ENCODE measurements around the gene GALNT18.

The GALNT18 gene

DNA sequence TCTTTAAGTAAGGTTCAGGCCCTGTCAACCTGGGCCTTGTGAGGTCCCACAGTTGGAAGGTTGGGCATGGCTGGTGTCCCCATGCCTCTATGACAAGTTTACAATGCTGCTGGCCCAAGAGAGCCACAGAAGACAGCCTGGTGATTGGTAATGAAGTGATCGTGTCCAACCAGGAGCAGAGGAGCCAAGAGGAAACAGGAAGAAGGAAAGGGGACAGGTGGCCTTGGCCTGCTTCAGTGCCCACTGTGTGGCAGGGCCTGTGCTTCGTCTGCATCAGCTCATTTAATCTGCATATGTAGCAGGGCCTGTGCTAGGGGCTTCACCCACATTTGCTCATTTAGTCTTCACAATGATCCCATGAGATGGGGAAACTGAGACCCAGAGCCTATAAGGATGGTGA lies 226.7 kb downstream of the GALNT18 start:
- ChIA-PET POLR2A (no interaction called here), CTCF (no interaction called here)
- Histone ChIP-seq H3K36me3 (ENCODE audit: control insufficient read depth in 2 of 2, insufficient read depth in 1 of 2, low read length in 2 of 2) (no peaks in the 10 kb centered on the region), H3K27ac (ENCODE audit: extremely low read depth, low read depth, low read length) (no peak overlapping the region), H3K4me1 (ENCODE audit: control insufficient read depth, insufficient read depth, low read length) (no peaks in the 10 kb centered on the region), H3K9me3 (ENCODE audit: control insufficient read depth, insufficient read depth, low read depth, low read length) (no peaks in the 10 kb centered on the region), H3K4me3 (ENCODE audit: low read depth, low read length) (no peak overlapping the region)
- no peak for TF ChIP-seq ZNF785 (tag by site-specific recombination; IDR thresholded peaks at IDR 0.05)
- TF ChIP-seq GLIS1 (tag by site-specific recombination; IDR thresholded peaks at IDR 0.05): no peak
- TF ChIP-seq KLF1 (tag by site-specific recombination; IDR thresholded peaks at IDR 0.05): no peak
- TF ChIP-seq, protein P1, sequence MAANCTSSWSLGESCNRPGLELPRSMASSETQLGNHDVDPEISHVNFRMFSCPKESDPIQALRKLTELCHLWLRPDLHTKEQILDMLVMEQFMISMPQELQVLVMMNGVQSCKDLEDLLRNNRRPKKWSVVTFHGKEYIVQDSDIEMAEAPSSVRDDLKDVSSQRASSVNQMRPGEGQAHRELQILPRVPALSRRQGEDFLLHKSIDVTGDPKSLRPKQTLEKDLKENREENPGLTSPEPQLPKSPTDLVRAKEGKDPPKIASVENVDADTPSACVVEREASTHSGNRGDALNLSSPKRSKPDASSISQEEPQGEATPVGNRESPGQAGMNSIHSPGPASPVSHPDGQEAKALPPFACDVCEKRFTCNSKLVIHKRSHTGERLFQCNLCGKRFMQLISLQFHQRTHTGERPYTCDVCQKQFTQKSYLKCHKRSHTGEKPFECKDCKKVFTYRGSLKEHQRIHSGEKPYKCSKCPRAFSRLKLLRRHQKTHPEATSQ (tag by site-specific recombination; IDR thresholded peaks at IDR 0.05): no peak
- TF ChIP-seq ZNF677 (tag by site-specific recombination; IDR thresholded peaks at IDR 0.05): no peak
- no peak for TF ChIP-seq ZNF596 (tag by site-specific recombination; IDR thresholded peaks at IDR 0.05)
- TF ChIP-seq, protein P2, sequence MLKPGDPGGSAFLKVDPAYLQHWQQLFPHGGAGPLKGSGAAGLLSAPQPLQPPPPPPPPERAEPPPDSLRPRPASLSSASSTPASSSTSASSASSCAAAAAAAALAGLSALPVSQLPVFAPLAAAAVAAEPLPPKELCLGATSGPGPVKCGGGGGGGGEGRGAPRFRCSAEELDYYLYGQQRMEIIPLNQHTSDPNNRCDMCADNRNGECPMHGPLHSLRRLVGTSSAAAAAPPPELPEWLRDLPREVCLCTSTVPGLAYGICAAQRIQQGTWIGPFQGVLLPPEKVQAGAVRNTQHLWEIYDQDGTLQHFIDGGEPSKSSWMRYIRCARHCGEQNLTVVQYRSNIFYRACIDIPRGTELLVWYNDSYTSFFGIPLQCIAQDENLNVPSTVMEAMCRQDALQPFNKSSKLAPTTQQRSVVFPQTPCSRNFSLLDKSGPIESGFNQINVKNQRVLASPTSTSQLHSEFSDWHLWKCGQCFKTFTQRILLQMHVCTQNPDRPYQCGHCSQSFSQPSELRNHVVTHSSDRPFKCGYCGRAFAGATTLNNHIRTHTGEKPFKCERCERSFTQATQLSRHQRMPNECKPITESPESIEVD (tag by site-specific recombination; IDR thresholded peaks at IDR 0.05): no peak
- no peak for TF ChIP-seq ZIC2 (tag by site-specific recombination; IDR thresholded peaks at IDR 0.05)
- TF ChIP-seq YY1 (tag by site-specific recombination; IDR thresholded peaks at IDR 0.05): no peak
- no peak for TF ChIP-seq ZNF664 (tag by site-specific recombination; IDR thresholded peaks at IDR 0.05)
- TF ChIP-seq ZNF354C (tag by site-specific recombination; IDR thresholded peaks at IDR 0.05; ENCODE audit: borderline replicate concordance, low read depth): no peak
- no peak for TF ChIP-seq ZNF610 (tag by site-specific recombination; IDR thresholded peaks at IDR 0.05; ENCODE audit: borderline replicate concordance)
- no peak for TF ChIP-seq ZNF658 (tag by site-specific recombination; IDR thresholded peaks at IDR 0.05)
- no peak for TF ChIP-seq ZNF548 (tag by site-specific recombination; IDR thresholded peaks at IDR 0.05)
- TF ChIP-seq ZBTB1 (tag by site-specific recombination; IDR thresholded peaks at IDR 0.05): no peak
- TF ChIP-seq, protein P3, sequence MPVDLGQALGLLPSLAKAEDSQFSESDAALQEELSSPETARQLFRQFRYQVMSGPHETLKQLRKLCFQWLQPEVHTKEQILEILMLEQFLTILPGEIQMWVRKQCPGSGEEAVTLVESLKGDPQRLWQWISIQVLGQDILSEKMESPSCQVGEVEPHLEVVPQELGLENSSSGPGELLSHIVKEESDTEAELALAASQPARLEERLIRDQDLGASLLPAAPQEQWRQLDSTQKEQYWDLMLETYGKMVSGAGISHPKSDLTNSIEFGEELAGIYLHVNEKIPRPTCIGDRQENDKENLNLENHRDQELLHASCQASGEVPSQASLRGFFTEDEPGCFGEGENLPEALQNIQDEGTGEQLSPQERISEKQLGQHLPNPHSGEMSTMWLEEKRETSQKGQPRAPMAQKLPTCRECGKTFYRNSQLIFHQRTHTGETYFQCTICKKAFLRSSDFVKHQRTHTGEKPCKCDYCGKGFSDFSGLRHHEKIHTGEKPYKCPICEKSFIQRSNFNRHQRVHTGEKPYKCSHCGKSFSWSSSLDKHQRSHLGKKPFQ (tag by site-specific recombination; IDR thresholded peaks at IDR 0.05): no peak

DNA sequence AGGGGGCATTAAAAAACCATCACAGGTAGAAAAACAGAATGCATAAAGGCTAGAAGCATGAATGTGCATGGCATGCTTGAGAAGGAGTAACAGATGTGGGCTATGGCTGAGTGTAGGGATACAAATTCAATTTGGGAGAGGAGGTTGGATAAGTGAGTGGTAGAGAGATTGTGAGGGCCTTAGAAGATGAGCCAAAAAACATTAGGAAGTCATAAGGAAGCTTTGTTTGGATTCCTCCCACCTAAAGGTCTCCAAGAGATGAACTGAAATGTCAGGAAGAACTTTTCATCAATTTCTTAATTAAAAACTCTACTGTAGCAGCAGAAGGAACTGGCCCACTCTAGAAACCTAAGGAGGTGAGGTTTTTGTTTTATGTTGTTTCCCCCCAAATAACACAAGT lies 227.6 kb downstream of the GALNT18 start:
- H3K9me3 ChIP-seq (ENCODE audit: control insufficient read depth, insufficient read depth, low read depth, low read length): no peaks in the 10 kb centered on the region
- H3K4me3 ChIP-seq (ENCODE audit: low read depth, low read length): no peak overlapping the region
- H3K27ac ChIP-seq (ENCODE audit: extremely low read depth, low read depth, low read length): no peak overlapping the region
- no peaks in the 10 kb centered on the region for H3K4me1 ChIP-seq (ENCODE audit: control insufficient read depth, insufficient read depth, low read length)
- CTCF ChIA-PET: no interaction called here
- POLR2A ChIA-PET: no interaction called here
- no peaks in the 10 kb centered on the region for H3K36me3 ChIP-seq (ENCODE audit: control insufficient read depth in 2 of 2, insufficient read depth in 1 of 2, low read length in 2 of 2)
- TF ChIP-seq, protein P4, sequence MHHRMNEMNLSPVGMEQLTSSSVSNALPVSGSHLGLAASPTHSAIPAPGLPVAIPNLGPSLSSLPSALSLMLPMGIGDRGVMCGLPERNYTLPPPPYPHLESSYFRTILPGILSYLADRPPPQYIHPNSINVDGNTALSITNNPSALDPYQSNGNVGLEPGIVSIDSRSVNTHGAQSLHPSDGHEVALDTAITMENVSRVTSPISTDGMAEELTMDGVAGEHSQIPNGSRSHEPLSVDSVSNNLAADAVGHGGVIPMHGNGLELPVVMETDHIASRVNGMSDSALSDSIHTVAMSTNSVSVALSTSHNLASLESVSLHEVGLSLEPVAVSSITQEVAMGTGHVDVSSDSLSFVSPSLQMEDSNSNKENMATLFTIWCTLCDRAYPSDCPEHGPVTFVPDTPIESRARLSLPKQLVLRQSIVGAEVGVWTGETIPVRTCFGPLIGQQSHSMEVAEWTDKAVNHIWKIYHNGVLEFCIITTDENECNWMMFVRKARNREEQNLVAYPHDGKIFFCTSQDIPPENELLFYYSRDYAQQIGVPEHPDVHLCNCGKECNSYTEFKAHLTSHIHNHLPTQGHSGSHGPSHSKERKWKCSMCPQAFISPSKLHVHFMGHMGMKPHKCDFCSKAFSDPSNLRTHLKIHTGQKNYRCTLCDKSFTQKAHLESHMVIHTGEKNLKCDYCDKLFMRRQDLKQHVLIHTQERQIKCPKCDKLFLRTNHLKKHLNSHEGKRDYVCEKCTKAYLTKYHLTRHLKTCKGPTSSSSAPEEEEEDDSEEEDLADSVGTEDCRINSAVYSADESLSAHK (tag by site-specific recombination; IDR thresholded peaks at IDR 0.05): no peak
- TF ChIP-seq, protein P5, sequence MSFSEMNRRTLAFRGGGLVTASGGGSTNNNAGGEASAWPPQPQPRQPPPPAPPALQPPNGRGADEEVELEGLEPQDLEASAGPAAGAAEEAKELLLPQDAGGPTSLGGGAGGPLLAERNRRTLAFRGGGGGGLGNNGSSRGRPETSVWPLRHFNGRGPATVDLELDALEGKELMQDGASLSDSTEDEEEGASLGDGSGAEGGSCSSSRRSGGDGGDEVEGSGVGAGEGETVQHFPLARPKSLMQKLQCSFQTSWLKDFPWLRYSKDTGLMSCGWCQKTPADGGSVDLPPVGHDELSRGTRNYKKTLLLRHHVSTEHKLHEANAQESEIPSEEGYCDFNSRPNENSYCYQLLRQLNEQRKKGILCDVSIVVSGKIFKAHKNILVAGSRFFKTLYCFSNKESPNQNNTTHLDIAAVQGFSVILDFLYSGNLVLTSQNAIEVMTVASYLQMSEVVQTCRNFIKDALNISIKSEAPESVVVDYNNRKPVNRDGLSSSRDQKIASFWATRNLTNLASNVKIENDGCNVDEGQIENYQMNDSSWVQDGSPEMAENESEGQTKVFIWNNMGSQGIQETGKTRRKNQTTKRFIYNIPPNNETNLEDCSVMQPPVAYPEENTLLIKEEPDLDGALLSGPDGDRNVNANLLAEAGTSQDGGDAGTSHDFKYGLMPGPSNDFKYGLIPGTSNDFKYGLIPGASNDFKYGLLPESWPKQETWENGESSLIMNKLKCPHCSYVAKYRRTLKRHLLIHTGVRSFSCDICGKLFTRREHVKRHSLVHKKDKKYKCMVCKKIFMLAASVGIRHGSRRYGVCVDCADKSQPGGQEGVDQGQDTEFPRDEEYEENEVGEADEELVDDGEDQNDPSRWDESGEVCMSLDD (tag by site-specific recombination; IDR thresholded peaks at IDR 0.05): no peak
- TF ChIP-seq ZNF37A (tag by site-specific recombination; IDR thresholded peaks at IDR 0.05) (no peak), HOXD13 (CRISPR knock-in tag; IDR thresholded peaks at IDR 0.05; ENCODE audit: borderline replicate concordance) (no peak), HOXC10 (CRISPR knock-in tag; IDR thresholded peaks at IDR 0.05) (no peak), ZNF544 (tag by site-specific recombination; IDR thresholded peaks at IDR 0.05) (no peak)
- TF ChIP-seq, protein P6, sequence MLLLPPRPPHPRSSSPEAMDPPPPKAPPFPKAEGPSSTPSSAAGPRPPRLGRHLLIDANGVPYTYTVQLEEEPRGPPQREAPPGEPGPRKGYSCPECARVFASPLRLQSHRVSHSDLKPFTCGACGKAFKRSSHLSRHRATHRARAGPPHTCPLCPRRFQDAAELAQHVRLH (tag by site-specific recombination; IDR thresholded peaks at IDR 0.05): no peak
